ENCODE measurements around the gene BTNL2.

DNA sequence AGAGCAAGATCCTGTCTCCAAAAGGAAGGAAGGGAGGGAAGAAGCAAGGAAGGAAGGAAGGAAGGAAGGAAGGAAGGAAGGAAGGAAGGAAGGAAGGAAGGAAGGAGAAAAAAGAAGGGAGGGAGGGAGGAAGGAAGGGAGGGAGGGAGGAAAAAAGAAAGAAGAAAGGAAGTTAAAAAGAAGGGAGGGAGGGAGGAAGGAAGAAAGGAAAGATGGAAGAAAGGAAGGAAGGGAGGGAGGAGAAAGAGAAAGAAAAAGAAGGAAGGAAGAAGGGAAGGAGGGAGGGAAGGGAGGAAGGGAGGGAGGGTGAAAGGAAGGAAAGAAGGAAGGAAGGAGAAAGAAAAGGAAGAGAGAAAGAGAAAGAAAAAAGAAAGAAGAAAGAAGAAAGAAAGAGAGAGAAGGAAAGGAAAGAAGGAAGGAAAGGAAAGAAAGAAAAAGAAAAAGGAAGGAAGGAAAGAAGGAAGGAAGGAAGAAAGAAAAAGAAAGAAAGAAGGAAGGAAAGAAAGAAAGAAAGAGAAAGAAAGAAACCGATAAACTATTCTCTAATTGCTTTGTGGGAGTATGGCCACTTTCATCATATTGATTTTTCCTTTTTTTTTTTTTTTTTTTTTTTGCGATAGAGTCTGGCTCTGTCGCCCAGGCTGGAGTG, 42.2 kb upstream of the BTNL2 start:
- TF ChIP-seq HNRNPH1 (optimal IDR thresholded peaks at IDR 0.05; ENCODE audit: low read depth, low read length): no peak
- TF ChIP-seq, protein P1, sequence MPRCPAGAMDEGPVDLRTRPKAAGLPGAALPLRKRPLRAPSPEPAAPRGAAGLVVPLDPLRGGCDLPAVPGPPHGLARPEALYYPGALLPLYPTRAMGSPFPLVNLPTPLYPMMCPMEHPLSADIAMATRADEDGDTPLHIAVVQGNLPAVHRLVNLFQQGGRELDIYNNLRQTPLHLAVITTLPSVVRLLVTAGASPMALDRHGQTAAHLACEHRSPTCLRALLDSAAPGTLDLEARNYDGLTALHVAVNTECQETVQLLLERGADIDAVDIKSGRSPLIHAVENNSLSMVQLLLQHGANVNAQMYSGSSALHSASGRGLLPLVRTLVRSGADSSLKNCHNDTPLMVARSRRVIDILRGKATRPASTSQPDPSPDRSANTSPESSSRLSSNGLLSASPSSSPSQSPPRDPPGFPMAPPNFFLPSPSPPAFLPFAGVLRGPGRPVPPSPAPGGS (CRISPR knock-in tag; IDR thresholded peaks at IDR 0.05): no peak
- TF ChIP-seq ZNF772 (CRISPR knock-in tag; IDR thresholded peaks at IDR 0.05): no peak
- no peak for TF ChIP-seq ZC3H4 (CRISPR knock-in tag; IDR thresholded peaks at IDR 0.05; ENCODE audit: borderline replicate concordance)
- no peak for TF ChIP-seq ELF4 (CRISPR knock-in tag; IDR thresholded peaks at IDR 0.05; ENCODE audit: borderline replicate concordance)
- no peak for TF ChIP-seq ZNF644 (CRISPR knock-in tag; IDR thresholded peaks at IDR 0.05; ENCODE audit: low read depth)
- TF ChIP-seq, protein P2, sequence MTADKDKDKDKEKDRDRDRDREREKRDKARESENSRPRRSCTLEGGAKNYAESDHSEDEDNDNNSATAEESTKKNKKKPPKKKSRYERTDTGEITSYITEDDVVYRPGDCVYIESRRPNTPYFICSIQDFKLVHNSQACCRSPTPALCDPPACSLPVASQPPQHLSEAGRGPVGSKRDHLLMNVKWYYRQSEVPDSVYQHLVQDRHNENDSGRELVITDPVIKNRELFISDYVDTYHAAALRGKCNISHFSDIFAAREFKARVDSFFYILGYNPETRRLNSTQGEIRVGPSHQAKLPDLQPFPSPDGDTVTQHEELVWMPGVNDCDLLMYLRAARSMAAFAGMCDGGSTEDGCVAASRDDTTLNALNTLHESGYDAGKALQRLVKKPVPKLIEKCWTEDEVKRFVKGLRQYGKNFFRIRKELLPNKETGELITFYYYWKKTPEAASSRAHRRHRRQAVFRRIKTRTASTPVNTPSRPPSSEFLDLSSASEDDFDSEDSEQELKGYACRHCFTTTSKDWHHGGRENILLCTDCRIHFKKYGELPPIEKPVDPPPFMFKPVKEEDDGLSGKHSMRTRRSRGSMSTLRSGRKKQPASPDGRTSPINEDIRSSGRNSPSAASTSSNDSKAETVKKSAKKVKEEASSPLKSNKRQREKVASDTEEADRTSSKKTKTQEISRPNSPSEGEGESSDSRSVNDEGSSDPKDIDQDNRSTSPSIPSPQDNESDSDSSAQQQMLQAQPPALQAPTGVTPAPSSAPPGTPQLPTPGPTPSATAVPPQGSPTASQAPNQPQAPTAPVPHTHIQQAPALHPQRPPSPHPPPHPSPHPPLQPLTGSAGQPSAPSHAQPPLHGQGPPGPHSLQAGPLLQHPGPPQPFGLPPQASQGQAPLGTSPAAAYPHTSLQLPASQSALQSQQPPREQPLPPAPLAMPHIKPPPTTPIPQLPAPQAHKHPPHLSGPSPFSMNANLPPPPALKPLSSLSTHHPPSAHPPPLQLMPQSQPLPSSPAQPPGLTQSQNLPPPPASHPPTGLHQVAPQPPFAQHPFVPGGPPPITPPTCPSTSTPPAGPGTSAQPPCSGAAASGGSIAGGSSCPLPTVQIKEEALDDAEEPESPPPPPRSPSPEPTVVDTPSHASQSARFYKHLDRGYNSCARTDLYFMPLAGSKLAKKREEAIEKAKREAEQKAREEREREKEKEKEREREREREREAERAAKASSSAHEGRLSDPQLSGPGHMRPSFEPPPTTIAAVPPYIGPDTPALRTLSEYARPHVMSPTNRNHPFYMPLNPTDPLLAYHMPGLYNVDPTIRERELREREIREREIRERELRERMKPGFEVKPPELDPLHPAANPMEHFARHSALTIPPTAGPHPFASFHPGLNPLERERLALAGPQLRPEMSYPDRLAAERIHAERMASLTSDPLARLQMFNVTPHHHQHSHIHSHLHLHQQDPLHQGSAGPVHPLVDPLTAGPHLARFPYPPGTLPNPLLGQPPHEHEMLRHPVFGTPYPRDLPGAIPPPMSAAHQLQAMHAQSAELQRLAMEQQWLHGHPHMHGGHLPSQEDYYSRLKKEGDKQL (CRISPR knock-in tag; IDR thresholded peaks at IDR 0.05; ENCODE audit: low read depth): no peak
- no peak for TF ChIP-seq SMAD1 (CRISPR knock-in tag; IDR thresholded peaks at IDR 0.05; ENCODE audit: borderline replicate concordance, low read depth)
- no peak for TF ChIP-seq POLR2A (IDR thresholded peaks at IDR 0.05; ENCODE audit: insufficient read depth in 1 of 2, low read depth in 2 of 2, low read length in 2 of 2)
- no peak for TF ChIP-seq NFE2 (CRISPR knock-in tag; IDR thresholded peaks at IDR 0.05)
- no peak for TF ChIP-seq NFE2L2 (IDR thresholded peaks at IDR 0.05; ENCODE audit: low read length)
- TF ChIP-seq, protein P3, sequence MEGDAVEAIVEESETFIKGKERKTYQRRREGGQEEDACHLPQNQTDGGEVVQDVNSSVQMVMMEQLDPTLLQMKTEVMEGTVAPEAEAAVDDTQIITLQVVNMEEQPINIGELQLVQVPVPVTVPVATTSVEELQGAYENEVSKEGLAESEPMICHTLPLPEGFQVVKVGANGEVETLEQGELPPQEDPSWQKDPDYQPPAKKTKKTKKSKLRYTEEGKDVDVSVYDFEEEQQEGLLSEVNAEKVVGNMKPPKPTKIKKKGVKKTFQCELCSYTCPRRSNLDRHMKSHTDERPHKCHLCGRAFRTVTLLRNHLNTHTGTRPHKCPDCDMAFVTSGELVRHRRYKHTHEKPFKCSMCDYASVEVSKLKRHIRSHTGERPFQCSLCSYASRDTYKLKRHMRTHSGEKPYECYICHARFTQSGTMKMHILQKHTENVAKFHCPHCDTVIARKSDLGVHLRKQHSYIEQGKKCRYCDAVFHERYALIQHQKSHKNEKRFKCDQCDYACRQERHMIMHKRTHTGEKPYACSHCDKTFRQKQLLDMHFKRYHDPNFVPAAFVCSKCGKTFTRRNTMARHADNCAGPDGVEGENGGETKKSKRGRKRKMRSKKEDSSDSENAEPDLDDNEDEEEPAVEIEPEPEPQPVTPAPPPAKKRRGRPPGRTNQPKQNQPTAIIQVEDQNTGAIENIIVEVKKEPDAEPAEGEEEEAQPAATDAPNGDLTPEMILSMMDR (CRISPR knock-in tag; IDR thresholded peaks at IDR 0.05): no peak
- TF ChIP-seq MAFK (conservative IDR thresholded peaks at IDR 0.05 in 1 of 2, IDR thresholded peaks at IDR 0.05 in 1 of 2; ENCODE audit: low read length in 2 of 2): no peak
